Tibial nerve (tissue), 4 donors: ENCODE measurements around the gene TCAP.

Experiments
- EP300 ChIP-seq, 2 donors: sonication (generic); formaldehyde crosslinking; IDR thresholded peaks; one replicate each; pipeline ENCODE4 v1.6.1; 2017; ENCODE audit warnings: antibody characterized with exemption in 2 of 2, mild to moderate bottlenecking in 1 of 2
- POLR2A ChIP-seq, 2 donors: fragments of 450-650 bp; IDR thresholded peaks; one replicate each; pipeline ENCODE4 v1.6.1; 2017; ENCODE audit warnings: antibody characterized with exemption in 2 of 2, mild to moderate bottlenecking in 2 of 2, moderate library complexity in 2 of 2
- TF ChIP-seq, protein P1 (sequence below), 5 experiments: fragments of 200-600 bp in 3 of 5; fragments of 450-650 bp in 2 of 5; sonication (generic) in 3 of 5; IDR thresholded peaks; one replicate each; pipeline ENCODE4 v1.5.1; 2016 to 2019; ENCODE audit warnings: antibody characterized with exemption in 5 of 5, mild to moderate bottlenecking in 3 of 5, moderate library complexity in 2 of 5

- TF ChIP-seq, protein P1, sequence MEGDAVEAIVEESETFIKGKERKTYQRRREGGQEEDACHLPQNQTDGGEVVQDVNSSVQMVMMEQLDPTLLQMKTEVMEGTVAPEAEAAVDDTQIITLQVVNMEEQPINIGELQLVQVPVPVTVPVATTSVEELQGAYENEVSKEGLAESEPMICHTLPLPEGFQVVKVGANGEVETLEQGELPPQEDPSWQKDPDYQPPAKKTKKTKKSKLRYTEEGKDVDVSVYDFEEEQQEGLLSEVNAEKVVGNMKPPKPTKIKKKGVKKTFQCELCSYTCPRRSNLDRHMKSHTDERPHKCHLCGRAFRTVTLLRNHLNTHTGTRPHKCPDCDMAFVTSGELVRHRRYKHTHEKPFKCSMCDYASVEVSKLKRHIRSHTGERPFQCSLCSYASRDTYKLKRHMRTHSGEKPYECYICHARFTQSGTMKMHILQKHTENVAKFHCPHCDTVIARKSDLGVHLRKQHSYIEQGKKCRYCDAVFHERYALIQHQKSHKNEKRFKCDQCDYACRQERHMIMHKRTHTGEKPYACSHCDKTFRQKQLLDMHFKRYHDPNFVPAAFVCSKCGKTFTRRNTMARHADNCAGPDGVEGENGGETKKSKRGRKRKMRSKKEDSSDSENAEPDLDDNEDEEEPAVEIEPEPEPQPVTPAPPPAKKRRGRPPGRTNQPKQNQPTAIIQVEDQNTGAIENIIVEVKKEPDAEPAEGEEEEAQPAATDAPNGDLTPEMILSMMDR (IDR thresholded peaks at IDR 0.05): no peak
- TF ChIP-seq POLR2A (IDR thresholded peaks at IDR 0.05): no peak
- no peak for TF ChIP-seq EP300 (IDR thresholded peaks at IDR 0.05)
Observed at GRCh38 chr17:39663688-39664580, 1.2 kb upstream of the TCAP start.
